ENCODE measurements around the gene TCF7L1.
"Not testable (repeated sequence)": the region's sequence is repeated elsewhere in the genome, so short reads cannot be mapped to it uniquely, and the experiment has no call there.

The TCF7L1 gene

GRCh38 chr2:85132397-85132796, 795 bp upstream of the TCF7L1 start:
- no peak for DNase-seq (ENCODE audit: low read depth in 2 of 3, low spot score in 1 of 3)

- DNase-seq (ENCODE audit: low read depth in 2 of 3, low spot score in 1 of 3): no peak
These were observed 611 bp downstream of the TCF7L1 start for GRCh38 chr2:85133751-85134254.

- DNase-seq (ENCODE audit: low read depth in 2 of 3, low spot score in 1 of 3): no peak
These were observed 1.2 kb downstream of the TCF7L1 start for GRCh38 chr2:85134255-85134895.

- no peak for DNase-seq (ENCODE audit: low read depth in 2 of 3, low spot score in 1 of 3)
These were observed 1.9 kb downstream of the TCF7L1 start for GRCh38 chr2:85134896-85135659.

- DNase-seq (ENCODE audit: low read depth in 2 of 3, low spot score in 1 of 3): no peak
These were observed 2.4 kb downstream of the TCF7L1 start for GRCh38 chr2:85135660-85135914.

- no peak for DNase-seq (ENCODE audit: low read depth in 2 of 3, low spot score in 1 of 3)
These were observed 4.0 kb downstream of the TCF7L1 start for GRCh38 chr2:85137156-85137555.

- no peak for DNase-seq (ENCODE audit: low read depth in 2 of 3, low spot score in 1 of 3)
These were observed 10.4 kb downstream of the TCF7L1 start for GRCh38 chr2:85143463-85144082.

- no peak for DNase-seq (ENCODE audit: low read depth in 2 of 3, low spot score in 1 of 3)
These were observed 12.1 kb downstream of the TCF7L1 start for GRCh38 chr2:85145116-85145820.

GRCh38 chr2:85148190-85148589, 15.0 kb downstream of the TCF7L1 start:
- DNase-seq (ENCODE audit: low read depth in 2 of 3, low spot score in 1 of 3): no peak

- DNase-seq (ENCODE audit: low read depth in 2 of 3, low spot score in 1 of 3): no peak
These were observed 17.8 kb downstream of the TCF7L1 start for GRCh38 chr2:85151026-85151425.

GRCh38 chr2:85152895-85153294, 19.7 kb downstream of the TCF7L1 start:
- DNase-seq (ENCODE audit: low read depth in 2 of 3, low spot score in 1 of 3): no peak

GRCh38 chr2:85154048-85154753, 21.0 kb downstream of the TCF7L1 start:
- DNase-seq (ENCODE audit: low read depth in 2 of 3, low spot score in 1 of 3): no peak

GRCh38 chr2:85155082-85155481, 21.9 kb downstream of the TCF7L1 start:
- not testable (repeated sequence) for DNase-seq (ENCODE audit: low read depth in 2 of 3, low spot score in 1 of 3)

- no peak for DNase-seq (ENCODE audit: low read depth in 2 of 3, low spot score in 1 of 3)
These were observed 23.0 kb downstream of the TCF7L1 start for GRCh38 chr2:85156153-85156552.

- DNase-seq (ENCODE audit: low read depth in 2 of 3, low spot score in 1 of 3): no peak
These were observed 23.4 kb downstream of the TCF7L1 start for GRCh38 chr2:85156619-85157018.

- DNase-seq (ENCODE audit: low read depth in 2 of 3, low spot score in 1 of 3): no peak
These were observed 24.2 kb downstream of the TCF7L1 start for GRCh38 chr2:85157345-85157744.

- DNase-seq (ENCODE audit: low read depth in 2 of 3, low spot score in 1 of 3): no peak
These were observed 25.5 kb downstream of the TCF7L1 start for GRCh38 chr2:85158559-85159273.

GRCh38 chr2:85159589-85159988, 26.4 kb downstream of the TCF7L1 start:
- no peak for DNase-seq (ENCODE audit: low read depth in 2 of 3, low spot score in 1 of 3)

GRCh38 chr2:85160966-85161960, 28.1 kb downstream of the TCF7L1 start:
- DNase-seq (ENCODE audit: low read depth in 2 of 3, low spot score in 1 of 3): no peak
